Astrocyte (in vitro differentiated cells and primary cell): ENCODE measurements around the gene HMCN2. TPM values are rescaled to one million over a fixed set of nuclear protein-coding genes. Genes with fewer than 3 reads are reported as not detected.

Experiments used
- DNase-seq: peaks from one replicate; pipeline ENCODE4 v3.0.0-alpha.2; 2010; ENCODE audit warnings: low read depth
- FAIRE-seq: peaks from 2 replicates; lab custom pipeline; 2011; peaks lifted over from hg19 to GRCh38; lab: Jason Lieb, UNC
- H2AFZ ChIP-seq: 2 replicates; pipeline ENCODE4 v1.6.0; 2012; ENCODE audit warnings: low read depth, low read length, inconsistent platforms
- H3K27ac ChIP-seq: 2 replicates; pipeline ENCODE4 v1.5.1; 2011; ENCODE audit warnings: low read depth, low read length, inconsistent platforms
- H3K27me3 ChIP-seq: 2 replicates; pipeline ENCODE4 v1.6.0; 2011; ENCODE audit warnings: low read length, inconsistent platforms; ENCODE audit not compliant: insufficient read depth
- H3K36me3 ChIP-seq: 2 replicates; pipeline ENCODE4 v1.5.1; 2011; ENCODE audit warnings: low read length, inconsistent platforms; ENCODE audit not compliant: insufficient read depth
- H3K4me1 ChIP-seq: 2 replicates; pipeline ENCODE4 v1.5.1; 2011; ENCODE audit warnings: low read length, inconsistent platforms; ENCODE audit not compliant: insufficient read depth
- H3K4me2 ChIP-seq: 2 replicates; pipeline ENCODE4 v1.6.0; 2012; ENCODE audit warnings: low read length, inconsistent platforms
- H3K4me3 ChIP-seq: 2 replicates; pipeline ENCODE4 v1.5.1; 2011; ENCODE audit warnings: low read depth, mild to moderate bottlenecking, low read length, inconsistent platforms; ENCODE audit not compliant: insufficient read depth
- H3K79me2 ChIP-seq: 2 replicates; pipeline ENCODE4 v1.6.0; 2012; ENCODE audit warnings: mild to moderate bottlenecking, low read length, inconsistent platforms; ENCODE audit not compliant: insufficient read depth
- H3K9ac ChIP-seq: 2 replicates; pipeline ENCODE4 v1.6.0; 2012; ENCODE audit warnings: mild to moderate bottlenecking, low read length, inconsistent platforms
- H3K9me3 ChIP-seq: 2 replicates; pipeline ENCODE4 v1.5.1; 2012; ENCODE audit warnings: low read depth, mild to moderate bottlenecking, low read length, inconsistent platforms; ENCODE audit not compliant: insufficient read depth
- H4K20me1 ChIP-seq: 2 replicates; pipeline ENCODE4 v1.6.0; 2012; ENCODE audit warnings: low read length, inconsistent platforms; ENCODE audit not compliant: insufficient read depth
- H3K27ac Mint-ChIP-seq: one replicate; pipeline ENCODE4 v1.8.0; 2021; ENCODE audit warnings: mild to moderate bottlenecking, mixed read lengths; ENCODE audit not compliant: unreplicated experiment
- H3K27me3 Mint-ChIP-seq: one replicate; pipeline ENCODE4 v1.8.0; 2021; ENCODE audit warnings: low read depth, mixed read lengths; ENCODE audit not compliant: unreplicated experiment
- H3K36me3 Mint-ChIP-seq: one replicate; pipeline ENCODE4 v1.8.0; 2021; ENCODE audit warnings: low read depth, mixed read lengths; ENCODE audit not compliant: unreplicated experiment
- H3K4me1 Mint-ChIP-seq: one replicate; pipeline ENCODE4 v1.8.0; 2021; ENCODE audit warnings: low read depth, mixed read lengths; ENCODE audit not compliant: unreplicated experiment
- H3K4me3 Mint-ChIP-seq: one replicate; pipeline ENCODE4 v1.8.0; 2021; ENCODE audit warnings: mild to moderate bottlenecking, moderate library complexity, mixed read lengths; ENCODE audit not compliant: unreplicated experiment
- H3K9me3 Mint-ChIP-seq: one replicate; pipeline ENCODE4 v1.8.0; 2021; ENCODE audit warnings: mild to moderate bottlenecking, mixed read lengths; ENCODE audit not compliant: unreplicated experiment
- CTCF ChIP-seq: IDR thresholded peaks from 2 replicates; pipeline ENCODE4 v1.5.1; 2011; ENCODE audit warnings: low read depth, mild to moderate bottlenecking, inconsistent platforms, low read length, moderate library complexity; ENCODE audit not compliant: insufficient read depth
- EZH2 ChIP-seq: IDR thresholded peaks from 2 replicates; pipeline ENCODE4 v1.6.1; 2012; ENCODE audit warnings: mild to moderate bottlenecking, low read length, inconsistent platforms; ENCODE audit not compliant: insufficient read depth
- total RNA-seq: library from RNA; stranded (reverse); gene quantifications from 2 replicates; pipeline ENCODE4 v1.2.1, GENCODE V29; 2021

HMCN2 gene
- total RNA-seq, 1 donor from 2014 or later: 1.6 TPM

- TF ChIP-seq CTCF (no peak), EZH2 (no peak)
- Histone ChIP-seq H3K9me3 (no peaks in the 10 kb centered on the region), H3K4me1 (no peaks in the 10 kb centered on the region), H3K4me2 (no peak overlapping the region), H3K9ac (no peak overlapping the region), H3K4me3 (no peak overlapping the region), H2AFZ (no peak overlapping the region), H3K36me3 (no peaks in the 10 kb centered on the region), H3K79me2 (no peaks in the 10 kb centered on the region), H4K20me1 (no peaks in the 10 kb centered on the region), H3K27me3 (peaks cover 3% of the 10 kb centered on the region), H3K27ac (no peak overlapping the region)
- Mint-ChIP-seq H3K9me3 (peaks cover 2% of the 10 kb centered on the region), H3K27ac (no peak overlapping the region), H3K4me3 (no peak overlapping the region), H3K36me3 (peaks cover 2% of the 10 kb centered on the region), H3K4me1 (no peaks in the 10 kb centered on the region), H3K27me3 (peaks cover 34% of the 10 kb centered on the region)
- no peak for FAIRE-seq
- no peak for DNase-seq
Measured at GRCh38 chr9:130377612-130378011, 112.1 kb downstream of the HMCN2 start.

GRCh38 chr9:130378875-130379648, 113.5 kb downstream of the HMCN2 start:
- H3K27me3 ChIP-seq: peaks cover 5% of the 10 kb centered on the region
- Mint-ChIP-seq H3K27ac (no peak overlapping the region), H3K4me3 (no peak overlapping the region), H3K4me1 (no peaks in the 10 kb centered on the region), H3K27me3 (peaks cover 35% of the 10 kb centered on the region), H3K36me3 (peaks cover 2% of the 10 kb centered on the region), H3K9me3 (no peaks in the 10 kb centered on the region)
- TF ChIP-seq CTCF (no peak), EZH2 (no peak)
- no peak overlapping the region for H3K4me2 ChIP-seq
- H4K20me1 ChIP-seq: no peaks in the 10 kb centered on the region
- no peak overlapping the region for H2AFZ ChIP-seq
- no peak overlapping the region for H3K9ac ChIP-seq
- H3K79me2 ChIP-seq: no peaks in the 10 kb centered on the region
- H3K36me3 ChIP-seq: no peaks in the 10 kb centered on the region
- no peaks in the 10 kb centered on the region for H3K9me3 ChIP-seq
- no peak overlapping the region for H3K4me3 ChIP-seq
- DNase-seq (no peak), FAIRE-seq (no peak)
- H3K4me1 ChIP-seq: no peaks in the 10 kb centered on the region
- H3K27ac ChIP-seq: no peak overlapping the region

GRCh38 chr9:130379649-130379970, 114.0 kb downstream of the HMCN2 start:
- Histone ChIP-seq H3K79me2 (no peaks in the 10 kb centered on the region), H4K20me1 (no peaks in the 10 kb centered on the region), H2AFZ (no peak overlapping the region), H3K4me1 (no peaks in the 10 kb centered on the region), H3K9me3 (no peaks in the 10 kb centered on the region), H3K27me3 (peaks cover 5% of the 10 kb centered on the region), H3K36me3 (no peaks in the 10 kb centered on the region), H3K4me2 (no peak overlapping the region), H3K4me3 (no peak overlapping the region), H3K27ac (no peak overlapping the region), H3K9ac (no peak overlapping the region)
- no peak overlapping the region for H3K27ac Mint-ChIP-seq
- H3K36me3 Mint-ChIP-seq: peaks cover 2% of the 10 kb centered on the region
- H3K4me1 Mint-ChIP-seq: no peaks in the 10 kb centered on the region
- peaks cover 40% of the 10 kb centered on the region for H3K27me3 Mint-ChIP-seq
- DNase-seq: no peak
- no peak for FAIRE-seq
- TF ChIP-seq EZH2: no peak
- no peak for TF ChIP-seq CTCF
- no peaks in the 10 kb centered on the region for H3K9me3 Mint-ChIP-seq
- H3K4me3 Mint-ChIP-seq: no peak overlapping the region
